RWPE2 (cell line): Measurements from ENCODE around the gene TBX10.

ENCODE experiments used
- ATAC-seq: fragments of 200-7000 bp; cut with Tn5 transposase; 3 replicates; pipeline ENCODE4 v1.9.1; 2021; ENCODE audit warnings: low read depth
- DNase-seq: peaks from one replicate; pipeline ENCODE4 v3.0.0-alpha.2; 2020; ENCODE audit warnings: low spot score
- H3K27ac ChIP-seq: fragments of 450-650 bp; 2 replicates; pipeline ENCODE4 v1.5.1; 2017; ENCODE audit warnings: mild to moderate bottlenecking; ENCODE audit not compliant: poor library complexity, severe bottlenecking
- H3K27me3 ChIP-seq: fragments of 250-450 bp; sonication (Bioruptor Pico); 2 replicates; pipeline ENCODE4 v1.5.1; 2021; ENCODE audit warnings: mild to moderate bottlenecking, moderate library complexity; ENCODE audit not compliant: insufficient read depth, poor library complexity, severe bottlenecking
- H3K36me3 ChIP-seq: fragments of 250-450 bp; sonication (Bioruptor Pico); 2 replicates; pipeline ENCODE4 v1.5.1; 2020; ENCODE audit warnings: low read depth, mild to moderate bottlenecking, moderate library complexity
- H3K4me1 ChIP-seq: fragments of 250-450 bp; sonication (Bioruptor Pico); 2 replicates; pipeline ENCODE4 v1.5.1; 2021; ENCODE audit warnings: mild to moderate bottlenecking, moderate library complexity; ENCODE audit not compliant: insufficient read depth, poor library complexity, severe bottlenecking
- H3K4me3 ChIP-seq: fragments of 250-450 bp; sonication (Bioruptor Pico); 2 replicates; pipeline ENCODE4 v1.5.1; 2021; ENCODE audit warnings: mild to moderate bottlenecking, moderate library complexity; ENCODE audit not compliant: severe bottlenecking
- H3K9me3 ChIP-seq: fragments of 250-450 bp; sonication (Bioruptor Pico); 2 replicates; pipeline ENCODE4 v1.5.1; 2021; ENCODE audit warnings: mild to moderate bottlenecking, moderate library complexity; ENCODE audit not compliant: severe bottlenecking
- TF ChIP-seq, protein P1 (sequence below): fragments of 450-650 bp; IDR thresholded peaks from one replicate; pipeline ENCODE4 v1.5.1; 2017; ENCODE audit warnings: mild to moderate bottlenecking, moderate library complexity; ENCODE audit not compliant: poor library complexity, severe bottlenecking

TBX10 gene

GRCh38 chr11:67632175-67632981, 7.2 kb downstream of the TBX10 start:
- TF ChIP-seq, protein P1, sequence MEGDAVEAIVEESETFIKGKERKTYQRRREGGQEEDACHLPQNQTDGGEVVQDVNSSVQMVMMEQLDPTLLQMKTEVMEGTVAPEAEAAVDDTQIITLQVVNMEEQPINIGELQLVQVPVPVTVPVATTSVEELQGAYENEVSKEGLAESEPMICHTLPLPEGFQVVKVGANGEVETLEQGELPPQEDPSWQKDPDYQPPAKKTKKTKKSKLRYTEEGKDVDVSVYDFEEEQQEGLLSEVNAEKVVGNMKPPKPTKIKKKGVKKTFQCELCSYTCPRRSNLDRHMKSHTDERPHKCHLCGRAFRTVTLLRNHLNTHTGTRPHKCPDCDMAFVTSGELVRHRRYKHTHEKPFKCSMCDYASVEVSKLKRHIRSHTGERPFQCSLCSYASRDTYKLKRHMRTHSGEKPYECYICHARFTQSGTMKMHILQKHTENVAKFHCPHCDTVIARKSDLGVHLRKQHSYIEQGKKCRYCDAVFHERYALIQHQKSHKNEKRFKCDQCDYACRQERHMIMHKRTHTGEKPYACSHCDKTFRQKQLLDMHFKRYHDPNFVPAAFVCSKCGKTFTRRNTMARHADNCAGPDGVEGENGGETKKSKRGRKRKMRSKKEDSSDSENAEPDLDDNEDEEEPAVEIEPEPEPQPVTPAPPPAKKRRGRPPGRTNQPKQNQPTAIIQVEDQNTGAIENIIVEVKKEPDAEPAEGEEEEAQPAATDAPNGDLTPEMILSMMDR = no peak
- Histone ChIP-seq H3K36me3 (no peaks in the 10 kb centered on the region), H3K9me3 (no peaks in the 10 kb centered on the region), H3K4me3 (no peak overlapping the region), H3K27me3 (no peaks in the 10 kb centered on the region), H3K4me1 (no peaks in the 10 kb centered on the region), H3K27ac (no peak overlapping the region)
- ATAC-seq (no peak), DNase-seq (peak; percentile 56)

DNA sequence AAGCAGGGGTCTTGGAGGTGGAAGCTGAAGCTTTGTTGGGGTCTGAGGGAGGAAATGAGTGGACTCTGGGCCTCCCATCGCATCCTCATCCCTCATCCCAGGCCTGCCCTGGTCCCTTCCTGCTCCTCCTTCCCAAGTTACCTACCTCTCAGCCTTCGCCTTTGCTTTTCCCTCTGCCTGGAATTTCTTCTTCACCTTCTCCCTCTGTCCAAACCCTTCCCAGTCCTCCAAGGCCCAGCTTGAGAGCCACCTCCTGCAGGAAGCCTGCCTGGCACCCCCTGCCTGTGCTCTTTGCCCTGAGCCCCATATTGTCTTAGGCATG, 7.7 kb downstream of the TBX10 start:
- no peaks in the 10 kb centered on the region for H3K9me3 ChIP-seq
- no peak overlapping the region for H3K4me3 ChIP-seq
- no peaks in the 10 kb centered on the region for H3K4me1 ChIP-seq
- H3K27ac ChIP-seq = no peak overlapping the region
- ATAC-seq (no peak), DNase-seq (no peak)
- no peaks in the 10 kb centered on the region for H3K36me3 ChIP-seq
- no peaks in the 10 kb centered on the region for H3K27me3 ChIP-seq
- TF ChIP-seq, protein P1 = no peak

- ATAC-seq (no peak), DNase-seq (peak; percentile 51)
- H3K4me1 ChIP-seq = no peaks in the 10 kb centered on the region
- no peak overlapping the region for H3K27ac ChIP-seq
- TF ChIP-seq, protein P1 = no peak
- H3K4me3 ChIP-seq = no peak overlapping the region
- H3K9me3 ChIP-seq = no peaks in the 10 kb centered on the region
- H3K36me3 ChIP-seq = no peaks in the 10 kb centered on the region
- H3K27me3 ChIP-seq = no peaks in the 10 kb centered on the region
These were observed 8.2 kb downstream of the TBX10 start for GRCh38 chr11:67631411-67631810.

DNA sequence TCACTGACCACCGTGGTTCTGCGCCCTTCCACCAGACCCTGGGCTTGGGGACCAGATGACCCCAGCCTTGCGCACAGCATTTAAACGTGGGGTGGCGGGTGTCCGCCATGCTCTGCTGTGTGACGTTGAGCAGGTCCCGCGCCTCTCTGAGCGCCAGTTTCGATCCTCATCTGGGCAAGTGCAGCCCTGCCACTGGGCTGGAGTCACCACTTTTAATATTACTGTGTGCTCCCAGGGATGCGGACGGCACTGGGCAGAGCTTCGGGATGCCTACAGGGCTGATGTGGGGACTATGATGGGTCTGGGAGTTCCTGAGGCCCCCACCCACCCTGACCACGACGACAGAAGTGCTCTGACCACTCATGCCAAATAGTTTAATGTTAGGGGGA, 8.6 kb downstream of the TBX10 start:
- ATAC-seq (no peak), DNase-seq (peak; percentile 41)
- Histone ChIP-seq H3K4me1 (no peaks in the 10 kb centered on the region), H3K9me3 (no peaks in the 10 kb centered on the region), H3K4me3 (peak overlapping the region; percentile 44), H3K27ac (no peak overlapping the region), H3K27me3 (no peaks in the 10 kb centered on the region), H3K36me3 (no peaks in the 10 kb centered on the region)
- TF ChIP-seq, protein P1 = peak; percentile 34

DNA sequence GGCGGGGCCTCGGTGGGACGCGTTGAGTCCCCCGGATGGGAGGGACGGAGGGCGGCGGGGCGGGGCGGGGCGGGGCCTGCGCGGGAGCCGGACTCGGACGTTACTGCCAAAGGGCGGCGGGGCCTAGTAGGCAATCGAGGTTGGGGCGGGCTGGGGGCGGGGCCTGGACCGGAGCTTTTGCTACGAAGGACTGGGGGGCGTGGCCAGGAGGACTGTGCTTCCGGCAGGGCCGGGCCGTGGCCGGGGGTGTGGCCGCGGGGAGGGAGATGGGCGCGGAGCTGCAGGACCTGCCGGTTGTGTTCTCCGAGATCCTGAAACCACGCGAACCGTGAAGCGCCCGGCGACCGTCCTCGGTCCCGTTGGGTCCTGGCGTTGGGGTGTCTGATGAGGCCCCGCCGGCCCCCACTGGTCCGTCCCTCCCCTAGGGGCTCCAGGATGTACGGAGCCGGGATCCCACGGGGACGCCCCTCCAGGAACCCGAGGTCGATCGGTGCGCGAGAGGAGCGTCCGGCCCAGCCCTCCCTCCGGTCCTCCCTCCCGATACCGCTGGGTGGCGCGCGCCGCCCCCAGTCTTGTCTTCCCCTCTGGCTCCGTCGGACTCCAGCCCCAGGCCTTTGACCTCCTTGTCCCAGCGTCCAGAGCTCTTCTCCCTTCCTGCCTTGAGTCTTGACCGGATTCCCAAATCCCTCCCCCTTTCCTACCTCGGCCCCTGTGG, 9.2 kb downstream of the TBX10 start:
- ATAC-seq (peak; percentile 80), DNase-seq (peak; percentile 99)
- Histone ChIP-seq H3K9me3 (no peaks in the 10 kb centered on the region), H3K36me3 (no peaks in the 10 kb centered on the region), H3K4me1 (no peaks in the 10 kb centered on the region), H3K27me3 (no peaks in the 10 kb centered on the region), H3K4me3 (peak overlapping the region; percentile 47), H3K27ac (peak overlapping the region; percentile 45)
- TF ChIP-seq, protein P1 = peak; percentile 66
